Ishikawa (cell line): ENCODE data around the gene ZNF608.

ENCODE experiments used
- CREB1 ChIP-seq: IDR thresholded peaks from 2 replicates; pipeline ENCODE4 v1.6.1; 2012; ENCODE audit warnings: low read depth
- EGR1 ChIP-seq: IDR thresholded peaks from 2 replicates; pipeline ENCODE4 v1.6.1; 2012
- EP300 ChIP-seq: IDR thresholded peaks from 2 replicates; pipeline ENCODE4 v1.6.1; 2012; ENCODE audit warnings: borderline replicate concordance
- FOXM1 ChIP-seq: IDR thresholded peaks from 2 replicates; pipeline ENCODE4 v1.6.1; 2012; ENCODE audit warnings: low read depth, borderline replicate concordance
- MAX ChIP-seq: IDR thresholded peaks from 2 replicates; pipeline ENCODE4 v1.6.1; 2012
- NFIC ChIP-seq: IDR thresholded peaks from 2 replicates; pipeline ENCODE4 v1.6.1; 2012
- RAD21 ChIP-seq: IDR thresholded peaks from 2 replicates; pipeline ENCODE4 v1.6.1; 2012; ENCODE audit warnings: low read depth
- REST ChIP-seq: IDR thresholded peaks from 2 replicates; pipeline ENCODE4 v1.6.1; 2012; ENCODE audit warnings: low read depth, mild to moderate bottlenecking
- TAF1 ChIP-seq: IDR thresholded peaks from 2 replicates; pipeline ENCODE4 v1.6.1; 2012; ENCODE audit warnings: low read depth, mild to moderate bottlenecking
- TCF12 ChIP-seq: IDR thresholded peaks from 2 replicates; pipeline ENCODE4 v1.6.1; 2012; ENCODE audit warnings: low read depth
- YY1 ChIP-seq: IDR thresholded peaks from 2 replicates; pipeline ENCODE4 v1.6.1; 2012; ENCODE audit warnings: low read depth

GRCh38 chr5:124742521-124742920, 3.9 kb downstream of the ZNF608 start:
- TF ChIP-seq TCF12 (no peak), RAD21 (no peak; the same call in 1 of the 2 replicates), YY1 (no peak), EP300 (no peak), TAF1 (no peak), FOXM1 (no peak; the same call in 1 of the 2 replicates), REST (no peak), MAX (no peak), EGR1 (no peak), NFIC (no peak), CREB1 (no peak)
